Measurements from ENCODE around the gene ANKRD40.

- TF ChIP-seq POLR2A (IDR thresholded peaks at IDR 0.05) = no peak
- TF ChIP-seq CTCF (IDR thresholded peaks at IDR 0.05) = no peak
These were observed 17.5 kb downstream of the ANKRD40 start for GRCh38 chr17:50689956-50690886.

Measured in breast epithelium (tissue), 3 donors.